IgD-negative memory B cell (primary cell): Measurements from ENCODE around the gene TUBA1B. TPM values are rescaled to one million over a fixed set of nuclear protein-coding genes. Genes with fewer than 3 reads are reported as not detected.

ENCODE experiments used
- H3K27ac Mint-ChIP-seq, 3 donors: one replicate each; pipeline ENCODE4 v1.8.0; 2020 to 2022; ENCODE audit warnings: mild to moderate bottlenecking in 3 of 3, mixed read lengths in 3 of 3, moderate library complexity in 1 of 3
- H3K27me3 Mint-ChIP-seq: one replicate; pipeline ENCODE4 v1.8.0; 2021; ENCODE audit warnings: mixed read lengths
- H3K36me3 Mint-ChIP-seq: one replicate; pipeline ENCODE4 v1.8.0; 2020; ENCODE audit warnings: mild to moderate bottlenecking, mixed read lengths
- H3K4me1 Mint-ChIP-seq, 3 donors: one replicate each; pipeline ENCODE4 v1.8.0; 2020 to 2022; ENCODE audit warnings: mixed read lengths in 3 of 3, mild to moderate bottlenecking in 1 of 3
- H3K4me3 Mint-ChIP-seq, 4 donors: one replicate each; pipeline ENCODE4 v1.8.0; 2020 to 2022; ENCODE audit warnings: mild to moderate bottlenecking in 4 of 4, mixed read lengths in 4 of 4, moderate library complexity in 3 of 4
- H3K9me3 Mint-ChIP-seq, 3 donors: one replicate each; pipeline ENCODE4 v1.8.0; 2020 to 2021; ENCODE audit warnings: mixed read lengths in 3 of 3, mild to moderate bottlenecking in 1 of 3
- polyA plus RNA-seq: library from polyadenylated mRNA; unstranded; fragments of 300-500 nt; fragmentation: Illumina TruSeq; gene quantifications from one replicate; pipeline ENCODE4 v1.2.3, GENCODE V29; 2021

TUBA1B gene
- polyA plus RNA-seq, 1 donor from 2014 or later = 396 TPM

- Mint-ChIP-seq H3K36me3 (peaks cover 6% of the 10 kb centered on the region), H3K4me1 (peaks cover 19 to 26% (median 24%) of the 10 kb centered on the region in 3 donors), H3K9me3 (no peaks in the 10 kb centered on the region), H3K4me3 (peak overlapping the region in 1 of 4 donors; percentile 50), H3K27me3 (no peaks in the 10 kb centered on the region), H3K27ac (peak overlapping the region in 1 of 3 donors; percentile 74)
Observed at GRCh38 chr12:49105504-49106084, 25.6 kb downstream of the TUBA1B start.

- Mint-ChIP-seq H3K27ac (no peak overlapping the region), H3K4me1 (peaks cover 18 to 23% (median 22%) of the 10 kb centered on the region in 3 donors), H3K4me3 (no peak overlapping the region), H3K9me3 (no peaks in the 10 kb centered on the region), H3K36me3 (peaks cover 9% of the 10 kb centered on the region), H3K27me3 (no peaks in the 10 kb centered on the region)
Observed at GRCh38 chr12:49104822-49105221, 26.4 kb downstream of the TUBA1B start.

GRCh38 chr12:49100380-49100779 is 30.8 kb downstream of the TUBA1B start:
- no peaks in the 10 kb centered on the region for H3K9me3 Mint-ChIP-seq
- peaks cover 11% of the 10 kb centered on the region for H3K36me3 Mint-ChIP-seq
- H3K27ac Mint-ChIP-seq = no peak overlapping the region
- H3K27me3 Mint-ChIP-seq = peaks cover 1% of the 10 kb centered on the region
- peaks cover 0 to 8% (median 0%) of the 10 kb centered on the region in 3 donors for H3K4me1 Mint-ChIP-seq
- H3K4me3 Mint-ChIP-seq = no peak overlapping the region

DNA sequence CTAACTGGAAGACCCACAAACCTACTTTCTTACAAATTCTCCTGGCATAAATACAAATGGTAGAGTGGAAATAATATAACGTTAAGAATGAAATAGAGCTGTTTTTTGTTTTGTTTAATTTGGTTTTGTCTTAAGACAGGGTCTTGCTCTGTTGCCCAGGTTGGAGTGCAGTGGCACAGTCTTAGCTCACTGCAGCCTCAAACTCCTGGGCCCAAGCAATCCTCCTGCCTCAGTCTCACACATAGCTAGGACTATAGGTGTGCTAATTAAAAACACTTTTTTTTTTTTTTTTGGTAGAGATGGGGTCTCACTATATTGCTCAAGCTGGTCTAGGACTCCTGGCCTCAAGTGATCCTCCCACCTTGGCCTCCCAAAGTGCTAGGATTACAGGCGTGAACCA is 32.5 kb downstream of the TUBA1B start:
- peak overlapping the region in 2 of 3 donors; percentile 35 to 50 for H3K27ac Mint-ChIP-seq
- peaks cover 5 to 15% (median 7%) of the 10 kb centered on the region in 3 donors for H3K4me1 Mint-ChIP-seq
- H3K27me3 Mint-ChIP-seq = peaks cover 14% of the 10 kb centered on the region
- H3K9me3 Mint-ChIP-seq = no peaks in the 10 kb centered on the region
- H3K4me3 Mint-ChIP-seq = no peak overlapping the region
- peaks cover 8% of the 10 kb centered on the region for H3K36me3 Mint-ChIP-seq

- H3K36me3 Mint-ChIP-seq = peaks cover 8% of the 10 kb centered on the region
Observed at GRCh38 chr12:49098035-49098451, 33.2 kb downstream of the TUBA1B start.

DNA sequence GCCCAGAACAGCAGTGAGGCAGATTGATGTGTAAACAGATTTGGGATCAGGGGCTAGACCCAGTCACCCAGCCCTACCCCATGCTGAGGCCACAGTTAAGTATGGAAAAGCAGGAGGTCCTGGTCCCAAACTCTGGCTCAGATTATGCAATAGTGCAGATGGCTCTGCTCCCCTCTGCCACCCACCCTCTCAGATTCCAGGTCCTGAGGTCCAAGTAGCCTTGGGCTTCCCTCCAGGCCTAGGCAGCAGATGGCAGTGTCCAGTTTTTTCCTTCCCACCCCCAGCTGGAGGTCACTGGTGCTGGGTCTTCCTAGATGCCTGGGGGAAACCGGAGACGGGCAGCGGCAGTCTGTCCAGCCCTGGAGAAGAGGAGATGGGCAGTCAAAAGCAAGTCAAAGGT is 33.8 kb downstream of the TUBA1B start:
- peaks cover 20% of the 10 kb centered on the region for H3K27me3 Mint-ChIP-seq
- H3K36me3 Mint-ChIP-seq = peaks cover 8% of the 10 kb centered on the region
- no peak overlapping the region for H3K27ac Mint-ChIP-seq
- H3K4me1 Mint-ChIP-seq = peaks cover 5 to 20% (median 9%) of the 10 kb centered on the region in 3 donors
- no peak overlapping the region for H3K4me3 Mint-ChIP-seq
- no peaks in the 10 kb centered on the region for H3K9me3 Mint-ChIP-seq

More at GRCh38 chr12:49098035-49098451, 33.2 kb downstream of the TUBA1B start:
- Mint-ChIP-seq H3K4me3 (peak overlapping the region in 1 of 4 donors; percentile 18), H3K27me3 (peaks cover 17% of the 10 kb centered on the region), H3K9me3 (no peaks in the 10 kb centered on the region), H3K4me1 (peaks cover 5 to 19% (median 8%) of the 10 kb centered on the region in 3 donors), H3K27ac (peak overlapping the region in 1 of 3 donors; percentile 50)

- peaks cover 41% of the 10 kb centered on the region for H3K27me3 Mint-ChIP-seq
- H3K9me3 Mint-ChIP-seq = no peaks in the 10 kb centered on the region
- H3K4me3 Mint-ChIP-seq = peak overlapping the region in 1 of 4 donors; percentile 13
- H3K27ac Mint-ChIP-seq = peak overlapping the region in 1 of 3 donors; percentile 75
- peaks cover 3% of the 10 kb centered on the region for H3K36me3 Mint-ChIP-seq
- peaks cover 10 to 32% (median 20%) of the 10 kb centered on the region in 3 donors for H3K4me1 Mint-ChIP-seq
Observed at GRCh38 chr12:49094975-49095365, 36.2 kb downstream of the TUBA1B start.

GRCh38 chr12:49094160-49094974 is 36.8 kb downstream of the TUBA1B start, which contains the start of gene DHH:
TSS of gene DHH (minus strand) at chr12:49094801. CDS start at chr12:49094512, 289 bp downstream.
- Mint-ChIP-seq H3K36me3 (no peaks in the 10 kb centered on the region), H3K27ac (peak within 1 kb of the TSS in 1 of 3 donors; percentile 75), H3K9me3 (no peaks in the 10 kb centered on the region), H3K4me3 (peak within 1 kb of the TSS in 3 of 4 donors; percentile 13 to 65 (median 62)), H3K4me1 (peaks cover 12 to 36% (median 22%) of the 10 kb centered on the region in 3 donors), H3K27me3 (peaks cover 45% of the 10 kb centered on the region)

DNA sequence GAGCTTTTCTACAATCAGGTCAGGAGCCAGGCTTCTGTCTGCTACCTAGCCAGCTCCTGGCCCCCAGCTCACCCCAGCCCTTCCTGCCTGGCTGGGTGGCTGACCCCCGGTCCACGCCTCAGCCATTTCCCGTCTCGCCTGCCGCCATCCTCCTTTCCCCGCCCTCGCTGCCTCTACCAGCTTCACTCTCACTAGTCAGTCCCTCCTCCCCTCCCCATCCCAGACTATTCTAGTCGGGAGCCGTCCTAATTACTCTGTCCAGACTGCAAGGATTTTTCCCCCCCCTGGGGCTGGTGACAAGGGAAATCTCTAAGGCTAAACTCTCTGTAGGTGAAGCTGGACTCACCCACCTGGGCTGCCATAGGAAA is 37.4 kb downstream of the TUBA1B start:
- Mint-ChIP-seq H3K27me3 (peaks cover 45% of the 10 kb centered on the region), H3K36me3 (no peaks in the 10 kb centered on the region), H3K4me1 (peaks cover 12 to 36% (median 23%) of the 10 kb centered on the region in 3 donors), H3K27ac (peak overlapping the region in 1 of 3 donors; percentile 18), H3K9me3 (no peaks in the 10 kb centered on the region), H3K4me3 (peak overlapping the region in 2 of 4 donors; percentile 43 to 65)

DNA sequence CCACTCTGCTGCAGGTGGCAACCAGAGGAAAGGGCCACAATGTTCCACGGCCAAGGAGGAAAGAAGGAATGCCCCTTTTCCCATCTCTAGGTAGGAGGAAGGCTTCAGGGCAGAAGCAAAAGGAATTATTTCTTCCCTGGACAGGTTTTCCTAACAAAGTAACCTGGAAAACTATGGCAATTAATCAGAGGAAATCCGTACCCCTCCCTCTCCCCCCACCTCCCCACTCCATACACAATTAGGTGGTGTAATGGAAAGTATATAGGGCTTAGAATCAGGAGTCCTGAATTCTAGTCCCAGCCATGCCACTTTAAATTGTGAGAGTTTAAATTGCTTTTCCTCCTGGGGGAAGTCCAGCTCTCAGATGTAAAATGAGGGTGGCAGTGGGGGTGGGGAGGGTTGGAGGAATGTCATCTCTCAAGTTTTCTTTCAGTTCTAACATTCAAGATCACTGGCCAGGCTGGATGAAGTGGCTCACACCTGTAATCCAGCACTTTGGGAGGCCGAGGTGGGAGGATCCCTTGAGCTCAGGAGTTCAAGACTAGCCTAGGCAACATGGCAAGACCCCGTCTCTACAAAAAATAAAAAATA is 38.3 kb downstream of the TUBA1B start:
- Mint-ChIP-seq H3K36me3 (no peaks in the 10 kb centered on the region), H3K9me3 (no peaks in the 10 kb centered on the region), H3K27ac (peak overlapping the region in 1 of 3 donors; percentile 68), H3K4me1 (peaks cover 17 to 43% (median 30%) of the 10 kb centered on the region in 3 donors), H3K4me3 (peak overlapping the region in 3 of 4 donors; percentile 27 to 75 (median 65)), H3K27me3 (peaks cover 49% of the 10 kb centered on the region)

DNA sequence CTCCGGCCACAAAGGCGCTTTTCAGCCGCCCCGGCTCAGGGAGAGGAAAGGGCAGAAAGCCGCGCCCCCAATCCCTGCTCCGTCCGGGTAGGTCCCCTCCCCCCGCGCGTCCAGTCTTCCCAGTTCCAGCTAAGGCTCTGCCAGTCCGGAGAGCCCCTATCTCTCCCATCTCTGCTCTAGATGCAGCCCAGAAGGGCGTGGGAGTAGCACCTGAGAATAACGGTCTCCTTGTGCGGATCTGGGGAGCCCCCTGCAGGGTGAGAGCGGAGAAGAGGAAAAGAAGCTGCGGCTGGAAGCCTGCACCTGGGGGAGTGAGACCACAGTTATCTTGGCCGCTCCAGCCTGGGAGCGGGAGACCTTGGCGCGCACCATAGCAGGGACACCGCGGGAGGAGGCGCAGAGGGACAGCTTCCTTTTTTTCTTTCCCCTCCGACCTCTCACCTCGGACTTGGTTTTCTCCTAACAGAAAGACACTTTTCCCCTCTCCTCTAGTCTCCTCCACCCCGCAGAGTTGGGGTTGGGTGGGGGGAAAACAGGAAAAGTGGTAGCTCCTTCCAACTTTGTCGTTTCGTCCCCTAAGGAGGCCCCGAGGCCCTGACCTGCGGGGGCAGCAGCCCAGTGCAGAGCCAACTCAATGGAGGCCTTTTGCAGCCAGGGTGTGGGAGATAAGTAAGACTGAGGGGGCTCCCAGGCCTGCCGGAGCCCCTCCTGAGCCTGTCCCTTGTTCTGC is 38.9 kb downstream of the TUBA1B start:
- Mint-ChIP-seq H3K9me3 (no peaks in the 10 kb centered on the region), H3K4me3 (peak overlapping the region; percentile 61 to 86 (median 68)), H3K27me3 (peaks cover 49% of the 10 kb centered on the region), H3K27ac (peak overlapping the region; percentile 68 to 81 (median 73)), H3K36me3 (no peaks in the 10 kb centered on the region), H3K4me1 (peaks cover 17 to 43% (median 31%) of the 10 kb centered on the region in 3 donors)

- Mint-ChIP-seq H3K9me3 (no peaks in the 10 kb centered on the region), H3K27me3 (peaks cover 51% of the 10 kb centered on the region), H3K4me1 (peaks cover 17 to 43% (median 31%) of the 10 kb centered on the region in 3 donors), H3K27ac (peak overlapping the region in 2 of 3 donors; percentile 68 to 81), H3K4me3 (peak overlapping the region in 3 of 4 donors; percentile 61 to 86 (median 75)), H3K36me3 (no peaks in the 10 kb centered on the region)
Observed at GRCh38 chr12:49091836-49092085, 39.4 kb downstream of the TUBA1B start.

DNA sequence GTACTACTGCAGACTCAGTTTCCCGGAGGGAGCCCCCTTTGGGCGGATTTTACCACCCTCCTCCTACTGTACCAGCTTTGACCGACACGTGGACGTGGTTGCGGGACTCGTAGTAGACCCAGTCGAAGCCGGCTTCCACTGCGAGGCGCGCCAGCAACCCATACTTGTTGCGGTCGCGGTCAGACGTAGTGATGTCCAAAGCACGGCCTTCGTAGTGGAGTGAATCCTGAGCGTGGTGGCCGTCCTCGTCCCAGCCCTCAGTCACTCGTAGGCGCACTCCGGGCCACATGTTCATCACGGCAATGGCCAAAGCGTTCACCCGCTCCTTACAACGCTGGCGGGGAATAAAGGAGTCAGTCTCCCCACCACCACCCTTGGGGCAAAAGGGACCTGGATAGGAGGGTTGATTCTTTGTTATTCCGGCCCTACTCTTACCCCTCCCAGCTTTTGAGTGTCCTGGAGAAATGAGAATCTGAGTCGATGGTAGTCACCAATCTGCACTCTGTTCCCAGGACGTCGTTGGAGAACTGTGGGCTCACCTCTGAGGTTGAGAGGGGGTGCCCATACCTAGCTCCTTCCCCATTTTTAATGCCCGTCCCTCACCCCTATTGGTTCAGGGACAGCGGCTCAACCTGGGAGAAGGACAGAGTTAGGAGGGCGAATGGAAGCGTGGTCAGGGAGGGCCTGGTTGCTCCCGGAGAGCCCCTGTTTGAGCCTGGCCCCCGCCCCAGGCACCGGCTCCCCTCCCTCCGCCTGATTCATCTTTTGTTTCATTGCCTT is 39.9 kb downstream of the TUBA1B start:
- peak overlapping the region in 2 of 3 donors; percentile 75 to 81 for H3K27ac Mint-ChIP-seq
- H3K9me3 Mint-ChIP-seq = no peaks in the 10 kb centered on the region
- peaks cover 51% of the 10 kb centered on the region for H3K27me3 Mint-ChIP-seq
- no peaks in the 10 kb centered on the region for H3K36me3 Mint-ChIP-seq
- H3K4me3 Mint-ChIP-seq = peak overlapping the region in 1 of 4 donors; percentile 87
- H3K4me1 Mint-ChIP-seq = peaks cover 17 to 43% (median 31%) of the 10 kb centered on the region in 3 donors
